Upper lobe of left lung (tissue), 6 donors: ENCODE data around the gene OTOG. TPM values are rescaled to one million over a fixed set of nuclear protein-coding genes. Genes with fewer than 3 reads are reported as not detected.

Experiments
- ATAC-seq, 2 donors: fragments of 200-7000 bp; cut with Tn5 transposase; one replicate each; pipeline ENCODE4 v1.9.1; 2022; ENCODE audit warnings: mild to moderate bottlenecking in 2 of 2, moderate library complexity in 2 of 2; ENCODE audit not compliant: low FRiP score in 2 of 2
- DNase-seq, 2 donors: peaks; one replicate each; pipeline ENCODE4 v3.0.0-alpha.2; 2019 to 2020
- H3K27ac ChIP-seq, 4 donors: fragments of 200-600 bp; sonication (generic); one replicate each; pipeline ENCODE4 v1.5.1; 2016 to 2019
- H3K27me3 ChIP-seq, 4 donors: fragments of 200-600 bp; sonication (generic); one replicate each; pipeline ENCODE4 v1.5.1; 2017 to 2019
- H3K36me3 ChIP-seq, 4 donors: fragments of 200-600 bp; sonication (generic); one replicate each; pipeline ENCODE4 v1.5.1; 2016 to 2019
- H3K4me1 ChIP-seq, 4 donors: fragments of 200-600 bp; sonication (generic); one replicate each; pipeline ENCODE4 v1.5.1; 2018 to 2019
- H3K4me3 ChIP-seq, 4 donors: fragments of 200-600 bp; sonication (generic); one replicate each; pipeline ENCODE4 v1.5.1; 2017 to 2019; ENCODE audit warnings: mild to moderate bottlenecking in 2 of 4, moderate library complexity in 1 of 4
- H3K9me3 ChIP-seq, 4 donors: fragments of 200-600 bp; sonication (generic); one replicate each; pipeline ENCODE4 v1.5.1; 2018 to 2019
- CTCF ChIP-seq, 6 experiments: fragments of 450-650 bp in 4 of 6; fragments of 200-600 bp in 2 of 6; sonication (generic) in 2 of 6; IDR thresholded peaks; one replicate each; pipeline ENCODE4 v1.5.1; 2016 to 2019; ENCODE audit warnings: antibody characterized with exemption in 6 of 6
- EP300 ChIP-seq, 4 donors: sonication (generic); formaldehyde crosslinking; IDR thresholded peaks; one replicate each; pipeline ENCODE4 v1.5.1; 2017; ENCODE audit warnings: antibody characterized with exemption in 4 of 4, control low read depth in 2 of 4
- POLR2A ChIP-seq, 4 donors: fragments of 450-650 bp; IDR thresholded peaks; one replicate each; pipeline ENCODE4 v1.5.1; 2016 to 2017; ENCODE audit warnings: antibody characterized with exemption in 4 of 4, mild to moderate bottlenecking in 2 of 4
- POLR2AphosphoS5 ChIP-seq, 2 donors: sonication (generic); formaldehyde crosslinking; IDR thresholded peaks; one replicate each; pipeline ENCODE4 v1.5.1; 2017; ENCODE audit warnings: antibody characterized with exemption in 2 of 2
- WGBS, 2 donors: methylation state at CpG; one replicate each; pipeline ENCODE4 v1.1.5; 2017 to 2018; 5-methylcytosine and 5-hydroxymethylcytosine counted together
- total RNA-seq, 6 donors: library from RNA; depleted of rRNA in 4 of 6; stranded (reverse); fragments of >200 nt in 4 of 6; gene quantifications; one replicate each; pipeline versions ENCODE4 v1.1.0 to v1.2.1, GENCODE V29; 2016 to 2021
- donor health status: DM: no; HTN: no; CAD: no; lungs with moderate emphysema.
- donor health status: DM: no; HTN: yes; CAD: no; lungs with severe emphysema.

Gene OTOG
- total RNA-seq, 6 donors from 2014 or later: not detected

DNA sequence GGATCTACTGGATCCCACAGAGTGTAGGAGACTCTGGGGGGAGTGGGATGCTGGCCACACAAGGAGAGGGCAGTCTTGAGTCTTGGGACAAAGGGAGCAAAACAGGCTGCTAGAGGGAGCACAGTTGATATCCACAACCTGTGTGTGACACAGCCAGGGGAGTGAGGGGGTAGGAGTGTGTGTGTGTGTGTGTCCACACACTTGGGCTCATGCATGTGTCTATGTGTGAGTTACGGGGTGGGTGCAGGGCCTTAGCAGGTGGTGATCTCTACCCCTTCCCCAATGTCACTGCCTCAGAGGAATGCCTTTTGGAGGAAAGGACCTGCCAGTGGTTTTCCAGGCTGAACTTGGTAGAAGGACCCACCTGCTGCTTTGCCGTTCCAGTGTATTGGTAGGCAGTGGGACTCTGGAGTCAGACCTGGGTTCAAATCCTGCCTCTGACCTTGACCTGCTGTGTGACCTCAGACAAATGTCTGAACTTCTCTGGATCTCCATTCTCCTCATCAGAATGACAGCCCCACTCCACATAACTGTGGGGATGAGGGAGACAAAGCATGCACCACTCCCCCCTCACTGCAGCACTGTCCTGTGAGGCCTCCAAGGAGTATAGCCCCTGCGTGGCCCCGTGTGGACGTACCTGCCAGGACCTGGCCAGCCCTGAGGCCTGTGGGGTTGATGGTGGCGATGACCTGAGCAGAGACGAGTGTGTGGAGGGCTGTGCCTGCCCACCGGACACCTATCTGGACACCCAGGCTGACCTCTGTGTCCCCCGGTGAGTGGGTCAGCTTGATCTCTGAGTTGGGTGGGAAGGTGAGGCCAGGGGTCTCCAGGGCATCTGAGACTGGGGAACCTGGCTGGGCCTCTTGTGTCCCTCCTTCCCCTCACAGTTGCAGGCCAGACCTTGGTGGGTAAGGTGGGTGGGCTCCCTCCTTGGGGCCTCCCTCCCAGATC, 27.4 kb downstream of the OTOG start:
- H3K27me3 ChIP-seq: no peaks in the 10 kb centered on the region
- WGBS, 2 donors: 88 to 95% methylated on average over 9 of the region's 9 CpGs
- H3K4me3 ChIP-seq: no peak overlapping the region
- TF ChIP-seq POLR2AphosphoS5 (IDR thresholded peaks at IDR 0.05): no peak
- no peak for TF ChIP-seq EP300 (IDR thresholded peaks at IDR 0.05)
- no peak for TF ChIP-seq CTCF (IDR thresholded peaks at IDR 0.05)
- no peak for TF ChIP-seq POLR2A (IDR thresholded peaks at IDR 0.05)
- H3K36me3 ChIP-seq: no peaks in the 10 kb centered on the region
- no peak overlapping the region for H3K27ac ChIP-seq
- ATAC-seq (peak in 1 of 2 donors; percentile 4), DNase-seq (no peak)
- no peaks in the 10 kb centered on the region for H3K4me1 ChIP-seq
- no peaks in the 10 kb centered on the region for H3K9me3 ChIP-seq

- Histone ChIP-seq H3K4me1 (no peaks in the 10 kb centered on the region), H3K4me3 (no peak overlapping the region), H3K9me3 (no peaks in the 10 kb centered on the region), H3K36me3 (no peaks in the 10 kb centered on the region), H3K27me3 (no peaks in the 10 kb centered on the region), H3K27ac (no peak overlapping the region)
- no peak for DNase-seq
- ATAC-seq: no peak
- WGBS, 2 donors: 86 to 88% methylated on average over 13 to 16 of the region's 16 CpGs
- TF ChIP-seq CTCF (IDR thresholded peaks at IDR 0.05) (no peak), POLR2AphosphoS5 (IDR thresholded peaks at IDR 0.05) (no peak), POLR2A (IDR thresholded peaks at IDR 0.05) (no peak), EP300 (IDR thresholded peaks at IDR 0.05) (no peak)
Measured at GRCh38 chr11:17575431-17576425, 28.7 kb downstream of the OTOG start.

DNA sequence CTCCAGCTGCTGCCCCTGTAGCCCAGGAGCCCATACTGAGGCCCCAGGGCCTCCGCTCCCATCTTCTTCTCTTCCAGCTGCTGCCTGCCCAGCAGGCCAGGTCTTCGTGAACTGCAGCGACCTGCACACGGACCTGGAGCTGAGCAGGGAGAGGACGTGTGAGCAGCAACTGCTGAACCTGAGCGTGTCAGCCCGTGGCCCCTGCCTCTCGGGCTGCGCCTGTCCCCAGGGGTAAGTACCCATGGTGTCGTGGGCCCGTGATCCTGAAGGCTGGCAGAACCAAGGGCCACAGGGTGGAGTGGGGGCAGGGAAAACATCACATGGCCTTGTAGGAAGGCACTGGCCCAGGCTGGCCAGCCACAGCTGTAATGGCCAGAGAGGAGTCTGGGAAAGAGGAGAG, 31.2 kb downstream of the OTOG start:
- H3K4me3 ChIP-seq: no peak overlapping the region
- DNase-seq (peak in 1 of 2 donors; percentile 41), ATAC-seq (no peak)
- no peaks in the 10 kb centered on the region for H3K27me3 ChIP-seq
- no peaks in the 10 kb centered on the region for H3K4me1 ChIP-seq
- no peak for TF ChIP-seq EP300 (IDR thresholded peaks at IDR 0.05)
- TF ChIP-seq POLR2A (IDR thresholded peaks at IDR 0.05): no peak
- TF ChIP-seq CTCF (IDR thresholded peaks at IDR 0.05): no peak
- TF ChIP-seq POLR2AphosphoS5 (IDR thresholded peaks at IDR 0.05): no peak
- 91 to 93% methylated on average over 8 to 11 of the region's 11 CpGs for whole genome bisulfite sequencing, 2 donors
- H3K9me3 ChIP-seq: no peaks in the 10 kb centered on the region
- no peaks in the 10 kb centered on the region for H3K36me3 ChIP-seq
- H3K27ac ChIP-seq: no peak overlapping the region

- 79 to 88% methylated on average over 3 to 8 of the region's 8 CpGs for WGBS, 2 donors
- Histone ChIP-seq H3K27me3 (no peaks in the 10 kb centered on the region), H3K9me3 (no peaks in the 10 kb centered on the region), H3K27ac (no peak overlapping the region), H3K4me3 (no peak overlapping the region), H3K36me3 (no peaks in the 10 kb centered on the region), H3K4me1 (no peaks in the 10 kb centered on the region)
- DNase-seq: no peak
- no peak for TF ChIP-seq POLR2A (IDR thresholded peaks at IDR 0.05)
- TF ChIP-seq POLR2AphosphoS5 (IDR thresholded peaks at IDR 0.05): no peak
- TF ChIP-seq CTCF (IDR thresholded peaks at IDR 0.05): no peak
- no peak for TF ChIP-seq EP300 (IDR thresholded peaks at IDR 0.05)
- ATAC-seq: no peak
Measured at GRCh38 chr11:17578958-17579357, 31.9 kb downstream of the OTOG start.
